ENCODE results near the gene NUCKS1. TPM values are rescaled to one million over a fixed set of nuclear protein-coding genes. Genes with fewer than 3 reads are reported as not detected.
A peak's percentile ranks its signal among the peaks of the same experiment; 100 is the strongest.

NUCKS1 gene
- total and polyA plus RNA-seq, 8 donors, result 15.1 to 91.4 (median 53.5) TPM

- Histone ChIP-seq H3K4me1 (peaks cover 0 to 3% (median 0%) of the 10 kb centered on the region in 3 donors), H3K27me3 (no peaks in the 10 kb centered on the region), H3K4me3 (no peak overlapping the region), H3K36me3 (no peaks in the 10 kb centered on the region), H3K9me3 (no peaks in the 10 kb centered on the region), H3K27ac (no peak overlapping the region)
- DNase-seq (no peak), FAIRE-seq (no peak), ATAC-seq (no peak)
- TF ChIP-seq CTCF (IDR thresholded peaks at IDR 0.05), result no peak
- intact Hi-C loops (cut with DNase I), result no loop called here
- WGBS, 2 donors, result 90 to 91% methylated on average over 5 of the region's 5 CpGs
Measured at GRCh38 chr1:205780335-205780734, 30.4 kb upstream of the NUCKS1 start.

- Histone ChIP-seq H3K9me3 (no peaks in the 10 kb centered on the region), H3K27ac (no peak overlapping the region), H3K27me3 (no peaks in the 10 kb centered on the region), H3K4me1 (peaks cover 0 to 3% (median 0%) of the 10 kb centered on the region in 3 donors), H3K4me3 (no peak overlapping the region), H3K36me3 (no peaks in the 10 kb centered on the region)
- intact Hi-C loops (cut with DNase I), result no loop called here
- WGBS, 2 donors, result 63 to 70% methylated on average over 2 of the region's 2 CpGs
- FAIRE-seq, result no peak
- no peak for ATAC-seq
- DNase-seq, result no peak
- no peak for TF ChIP-seq CTCF (IDR thresholded peaks at IDR 0.05)
Measured at GRCh38 chr1:205777994-205778393, 28.0 kb upstream of the NUCKS1 start.

GRCh38 chr1:205775717-205776056 is 25.7 kb upstream of the NUCKS1 start:
- peak; percentile 3 to 39 (median 20) for ATAC-seq
- H3K36me3 ChIP-seq, result no peaks in the 10 kb centered on the region
- no peak for TF ChIP-seq CTCF (IDR thresholded peaks at IDR 0.05)
- H3K9me3 ChIP-seq, result no peaks in the 10 kb centered on the region
- H3K27ac ChIP-seq, result no peak overlapping the region
- no peak for DNase-seq
- H3K4me1 ChIP-seq, result peaks cover 0 to 3% (median 0%) of the 10 kb centered on the region in 3 donors
- peak overlapping the region in 2 of 4 donors; percentile 72 to 81 for H3K4me3 ChIP-seq
- no peaks in the 10 kb centered on the region for H3K27me3 ChIP-seq
- intact Hi-C loops (cut with DNase I), result no loop called here
- FAIRE-seq, result no peak

DNA sequence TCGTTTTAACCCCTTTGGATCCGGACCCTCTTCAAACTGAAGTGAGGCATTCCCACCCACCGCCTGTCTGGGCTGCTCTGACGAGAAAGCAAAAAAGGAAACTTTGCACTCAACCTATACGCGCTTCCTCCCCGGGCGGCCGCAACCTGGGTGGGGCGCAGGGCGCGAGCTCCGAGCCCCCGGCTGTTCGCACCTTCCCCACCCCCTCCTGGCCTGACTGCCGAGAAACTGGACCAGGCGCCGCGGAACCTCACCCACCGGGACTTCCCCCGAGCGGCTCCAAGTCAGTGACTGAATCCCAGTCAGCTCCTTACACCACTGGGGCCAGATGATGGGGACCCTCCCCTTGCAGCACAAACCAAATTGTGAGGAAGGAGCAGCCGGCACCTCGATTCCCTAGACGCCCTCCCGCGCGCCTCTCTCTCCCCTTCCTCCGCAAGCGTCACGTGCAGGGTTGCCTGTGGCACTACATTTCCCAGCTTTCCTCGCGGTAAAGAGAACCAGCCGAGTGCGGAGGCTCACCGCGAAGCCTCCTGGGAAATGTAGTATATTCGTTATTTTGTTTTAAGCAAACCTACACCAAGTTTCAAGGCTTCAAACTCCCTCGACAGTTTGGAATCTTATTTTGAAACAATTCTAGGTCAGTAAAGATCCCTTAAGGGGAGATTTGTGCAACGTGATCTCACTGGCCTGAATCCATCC is 25.2 kb upstream of the NUCKS1 start, which contains the start of gene RAB29:
RAB29 (minus strand) TSS at position 468 of the 702 bp plus-strand sequence. CDS start 526 bp downstream, outside the sequence.
- ATAC-seq (peak; percentile 97 to 99 (median 98)), FAIRE-seq (no peak)

More for the DNA sequence above, 25.2 kb upstream of the NUCKS1 start, which contains the start of gene RAB29:
- DNase-seq, result peak; percentile 63 to 85 (median 78)
- Histone ChIP-seq H3K27ac (peak within 1 kb of the TSS in 1 of 4 donors; percentile 24), H3K36me3 (no peaks in the 10 kb centered on the region), H3K4me3 (peak within 1 kb of the TSS; percentile 66 to 81 (median 74)), H3K27me3 (no peaks in the 10 kb centered on the region), H3K4me1 (peaks cover 0 to 3% (median 0%) of the 10 kb centered on the region in 3 donors), H3K9me3 (no peaks in the 10 kb centered on the region)
- WGBS, 2 donors, result 0% methylated on average over 40 of the region's 40 CpGs
- intact Hi-C loops (cut with DNase I), result no loop called here
- TF ChIP-seq CTCF (IDR thresholded peaks at IDR 0.05), result no peak
